GM18507 (cell line): ENCODE measurements around the gene TNC.
"Not testable (repeated sequence)": the region's sequence is repeated elsewhere in the genome, so short reads cannot be mapped to it uniquely, and the experiment has no call there.

Experiments
- DNase-seq: peaks from one replicate; pipeline ENCODE4 v3.0.0; 2011; ENCODE audit warnings: low read depth; ENCODE audit not compliant: insufficient read length; ENCODE audit errors: extremely low spot score
- FAIRE-seq: peaks from 2 replicates; lab custom pipeline; 2011; peaks lifted over from hg19 to GRCh38; lab: Jason Lieb, UNC

The TNC gene

GRCh38 chr9:115137526-115137925 is 19.6 kb upstream of the TNC start:
- FAIRE-seq: no peak
- no peak for DNase-seq

DNA sequence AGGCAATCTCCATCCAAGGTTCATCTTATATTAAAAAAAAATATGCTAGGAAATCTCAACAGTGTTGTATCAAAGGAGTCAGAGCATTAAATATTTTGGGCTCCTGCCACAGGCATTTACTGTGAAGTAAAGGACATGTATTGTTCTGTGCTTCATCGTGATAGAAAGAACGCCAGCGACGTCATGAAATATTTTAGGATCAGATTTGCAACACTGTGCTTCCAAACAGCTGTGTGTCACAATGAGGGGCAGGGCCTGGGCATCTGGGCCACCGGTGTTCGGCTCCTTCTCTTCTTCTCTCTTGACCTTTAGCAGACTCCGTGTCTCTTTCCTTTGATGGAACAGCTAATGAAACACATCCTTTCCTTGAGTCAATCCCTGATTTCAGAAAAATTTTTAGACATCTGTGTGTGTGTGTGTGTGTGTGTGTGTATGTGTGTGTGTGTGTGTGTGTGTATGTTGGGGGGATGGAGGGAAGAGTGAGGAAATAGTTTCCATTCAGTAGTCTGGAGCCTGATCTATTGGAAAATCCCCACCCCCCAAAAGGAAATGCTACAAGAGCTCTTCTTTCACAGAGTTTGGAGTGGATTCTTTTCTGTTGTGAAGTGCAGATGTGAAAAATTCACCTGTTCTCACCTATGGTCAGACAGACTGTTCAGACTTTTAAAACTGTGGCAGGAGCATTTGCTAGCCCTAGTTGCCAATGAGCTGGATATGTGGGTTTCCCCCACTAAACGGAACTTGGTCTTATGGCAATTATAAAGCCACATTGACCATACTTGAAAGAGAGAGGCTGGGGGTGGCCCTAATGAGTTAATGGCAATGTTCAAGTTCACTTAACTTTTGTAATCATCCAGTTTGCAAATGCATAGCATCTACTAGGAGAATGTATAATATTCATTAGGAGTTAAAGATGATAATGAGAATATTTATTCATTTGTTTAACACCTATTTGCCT is 18.1 kb upstream of the TNC start:
- FAIRE-seq (no peak), DNase-seq (no peak)

DNA sequence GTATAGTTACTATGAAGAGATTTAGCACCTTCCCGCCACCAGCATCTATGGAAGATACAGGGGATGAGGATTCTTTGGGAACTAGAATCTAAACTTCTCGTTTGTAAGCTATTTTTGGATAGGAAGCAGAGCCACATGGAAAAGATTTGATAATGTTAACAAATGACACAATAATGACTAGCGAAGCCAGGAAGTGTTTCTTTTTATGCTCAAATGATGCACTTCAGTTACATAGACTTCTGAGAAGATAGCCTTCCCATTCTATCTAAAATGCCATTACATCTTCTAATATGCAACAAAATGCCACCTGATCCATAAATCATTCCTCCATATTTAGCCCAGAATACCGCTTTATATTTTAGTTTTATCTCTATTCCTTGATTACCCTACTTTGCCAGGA is 17.0 kb upstream of the TNC start:
- FAIRE-seq: no peak
- no peak for DNase-seq

GRCh38 chr9:115133649-115134048 is 15.7 kb upstream of the TNC start:
- DNase-seq: no peak

DNA sequence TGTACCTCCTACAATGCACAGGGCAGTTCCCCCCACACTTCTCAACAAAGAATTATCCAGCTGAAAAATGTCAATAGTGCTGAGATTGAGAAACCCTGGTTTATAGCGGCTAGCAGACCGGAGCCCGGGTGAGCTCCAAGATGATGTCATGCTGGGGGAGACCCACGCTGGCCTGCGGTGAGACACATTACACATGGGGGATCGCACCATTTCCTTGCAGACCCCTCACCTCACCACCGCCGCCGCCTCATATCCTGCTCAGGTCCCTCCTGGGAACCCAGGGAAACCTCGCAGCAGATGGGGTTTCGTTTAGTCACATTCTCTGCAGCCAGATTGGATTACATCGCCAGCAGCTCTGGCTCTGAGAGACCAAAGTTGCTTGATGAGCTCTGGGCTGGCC is 14.7 kb upstream of the TNC start:
- FAIRE-seq: no peak

More at GRCh38 chr9:115133649-115134048, 15.7 kb upstream of the TNC start:
- no peak for FAIRE-seq

DNA sequence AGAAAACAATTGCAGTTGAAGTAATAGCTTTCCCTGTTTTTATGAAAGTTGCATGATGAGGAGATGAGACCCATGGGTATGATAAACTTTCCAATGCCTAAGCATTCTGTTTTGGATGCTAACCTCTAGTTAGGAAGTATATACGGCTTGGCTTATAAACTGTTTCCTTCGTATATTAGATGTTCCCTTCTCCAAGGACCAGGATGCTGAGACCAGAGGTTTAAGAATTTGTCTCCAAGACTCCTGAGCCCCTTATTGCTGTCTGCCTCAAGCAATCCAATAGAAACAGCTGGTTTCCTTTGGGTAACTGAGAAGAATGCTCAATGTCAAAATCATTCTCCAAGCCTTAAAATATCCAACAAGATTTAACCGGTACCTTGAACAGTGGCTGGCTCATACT is 12.2 kb upstream of the TNC start:
- FAIRE-seq: no peak
- DNase-seq: no peak

More for the DNA sequence above, 14.7 kb upstream of the TNC start:
- DNase-seq: no peak

- not testable (repeated sequence) for FAIRE-seq, DNase-seq
Observed at GRCh38 chr9:115128726-115129125, 10.8 kb upstream of the TNC start.

DNA sequence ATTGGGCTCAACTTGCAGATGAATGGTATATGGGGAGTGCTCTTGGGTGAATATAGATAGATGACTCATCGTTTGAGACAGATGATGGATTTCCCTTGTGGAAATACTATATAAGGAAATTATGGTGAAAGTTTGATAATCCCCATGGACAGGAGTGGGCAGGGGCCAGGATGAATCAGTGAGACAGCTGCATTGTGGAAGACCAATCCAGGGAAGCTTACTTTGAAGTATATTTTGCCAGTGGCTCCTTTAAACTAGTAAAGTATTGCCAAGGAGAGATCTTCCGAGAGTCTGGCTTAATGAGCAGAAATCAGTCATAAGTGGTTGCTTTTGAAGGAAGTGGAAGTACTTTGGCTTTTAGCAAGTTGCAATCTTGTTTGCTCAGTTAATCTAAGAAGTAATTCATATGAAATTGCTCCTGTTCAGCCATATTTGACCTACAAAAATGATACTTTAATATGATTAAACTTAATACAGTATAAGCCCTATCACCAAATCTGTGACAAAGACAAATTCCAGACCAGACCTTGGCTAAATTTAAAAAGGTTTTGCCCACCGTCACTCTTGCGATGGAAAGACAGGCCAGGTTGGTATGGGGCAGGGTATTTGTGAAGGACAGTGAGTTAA is 9.3 kb upstream of the TNC start:
- FAIRE-seq: no peak
- DNase-seq: no peak

DNA sequence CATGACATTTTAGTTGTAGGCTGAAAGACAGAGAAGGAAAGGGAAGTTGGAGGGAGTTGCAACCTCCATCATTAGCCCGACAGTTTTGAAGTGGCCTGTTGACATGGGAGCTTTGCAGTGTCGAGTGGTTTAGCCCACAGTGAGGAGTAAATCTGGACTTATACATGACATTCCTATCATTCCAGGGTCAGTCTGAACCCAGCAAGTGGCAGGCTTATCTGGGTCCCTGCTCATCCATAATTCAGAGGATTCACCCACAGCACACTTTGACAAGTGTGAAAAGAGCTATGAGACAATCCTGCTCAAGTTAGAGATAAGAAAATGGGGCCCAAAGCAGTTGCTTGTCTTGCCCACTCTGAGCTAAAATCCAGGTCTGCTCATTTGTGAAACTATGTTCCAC is 8.4 kb upstream of the TNC start:
- DNase-seq (no peak), FAIRE-seq (no peak)

DNA sequence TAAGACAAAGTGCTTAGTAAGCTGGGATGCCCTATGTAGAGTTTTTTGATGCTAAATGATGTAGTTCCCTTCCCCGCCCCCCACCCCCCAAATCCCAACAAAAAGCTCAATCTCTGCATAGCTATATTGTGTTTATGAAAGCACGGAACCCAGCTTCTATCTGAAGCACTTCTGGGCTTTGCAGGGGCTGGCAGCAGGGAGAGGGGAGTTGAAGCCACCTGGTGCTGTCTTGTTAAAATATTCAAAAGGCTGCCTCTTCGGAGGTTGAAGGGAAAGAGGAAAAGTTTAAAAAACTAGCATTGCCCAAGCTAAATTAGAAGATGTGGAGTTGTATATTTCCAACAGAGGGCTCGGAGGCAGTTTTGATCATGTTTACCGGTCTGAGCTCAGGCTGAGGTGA is 5.0 kb upstream of the TNC start:
- FAIRE-seq: no peak
- DNase-seq: no peak

DNA sequence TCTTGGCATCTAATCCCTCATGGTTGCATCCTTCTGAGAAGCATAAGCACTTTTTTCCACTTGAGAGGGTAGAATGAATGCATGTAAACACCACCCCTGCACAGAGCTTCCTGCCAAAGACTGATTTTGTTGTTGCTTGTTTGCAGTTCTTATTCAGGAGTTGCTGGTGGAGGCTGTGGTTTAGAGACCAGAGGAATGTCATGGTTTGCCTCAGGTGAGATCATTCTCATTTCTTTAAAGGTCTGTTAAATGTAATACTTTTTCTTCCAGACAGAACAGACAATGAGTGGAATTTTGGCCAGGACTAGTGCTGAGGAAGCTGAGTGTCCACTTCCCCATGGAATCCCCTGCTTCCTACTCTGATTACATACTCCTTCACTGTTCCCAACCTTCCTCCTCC is 3.2 kb upstream of the TNC start:
- no peak for DNase-seq
- FAIRE-seq: no peak

DNA sequence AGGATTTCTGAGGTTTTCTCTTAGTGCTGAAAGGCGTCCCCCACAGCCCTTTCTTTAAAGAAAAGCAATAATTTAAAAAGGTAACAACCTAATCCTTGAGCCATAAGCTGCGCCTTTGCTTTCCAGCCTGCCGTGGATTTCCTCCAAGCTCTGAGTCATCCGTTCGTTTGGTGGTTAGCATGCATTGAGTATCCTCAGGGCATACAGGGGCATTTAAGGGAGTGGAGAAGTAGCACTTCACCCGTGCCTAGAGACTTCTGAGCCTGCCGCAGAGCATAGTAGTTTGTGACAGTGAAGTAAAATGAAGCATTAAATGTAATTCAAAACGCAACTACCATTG is 892 bp upstream of the TNC start:
- DNase-seq (no peak), FAIRE-seq (no peak)

- DNase-seq (no peak), FAIRE-seq (no peak)
Observed at GRCh38 chr9:115116421-115117284, 1.3 kb downstream of the TNC start.

DNA sequence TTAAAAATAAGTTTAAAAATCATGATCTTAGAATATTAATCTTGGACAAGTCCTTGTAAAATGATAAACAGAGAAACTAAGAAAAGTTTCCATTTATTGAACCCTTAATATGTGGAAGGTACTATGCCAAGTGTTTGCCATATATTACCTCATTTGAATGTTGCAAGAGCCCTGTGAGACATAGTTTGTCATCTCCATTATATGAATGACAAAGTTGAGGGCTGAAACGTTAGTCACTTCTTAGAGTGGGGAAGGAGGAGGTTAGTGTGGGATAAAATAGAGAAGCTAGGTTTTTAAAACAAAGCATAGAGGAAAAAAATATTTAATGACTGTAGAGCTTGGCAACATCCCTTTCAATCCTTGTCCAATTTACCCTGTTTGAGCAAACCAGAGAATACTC is 2.0 kb downstream of the TNC start:
- no peak for DNase-seq
- no peak for FAIRE-seq

DNA sequence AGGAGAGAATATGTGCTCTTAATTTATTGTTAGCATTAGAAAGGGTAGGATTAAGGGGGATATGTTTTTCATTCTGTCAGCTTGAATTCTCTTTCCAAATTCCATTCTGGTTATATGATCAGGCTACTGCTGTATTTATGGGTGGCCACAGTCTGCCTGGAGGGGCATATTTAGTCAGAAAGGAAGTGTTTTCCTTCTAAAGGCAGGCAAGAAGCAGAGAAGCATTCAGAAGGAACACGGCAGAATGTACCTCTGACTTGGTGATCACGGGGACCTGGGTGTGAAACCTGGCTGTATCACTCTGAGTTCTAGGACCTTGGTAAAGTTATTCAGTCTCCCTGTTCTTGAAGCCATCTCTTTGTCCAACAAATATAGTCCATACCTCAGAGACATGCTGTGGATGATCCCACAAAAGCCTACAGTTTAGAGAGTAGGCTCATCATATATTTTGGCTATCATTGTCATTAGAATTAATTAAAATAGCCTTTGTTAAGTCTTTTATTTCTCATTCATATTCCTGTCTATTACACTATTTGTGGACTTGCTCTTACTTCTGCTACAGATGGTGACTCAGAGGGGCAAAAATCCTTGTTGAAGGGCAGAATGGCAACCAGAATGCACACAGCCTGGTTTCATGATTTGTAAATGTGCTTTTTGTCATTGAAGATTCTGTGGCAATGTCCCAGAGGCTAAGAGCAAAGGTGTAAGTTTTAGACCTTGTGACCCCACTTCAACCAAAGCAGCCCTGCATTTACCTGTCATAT is 2.7 kb downstream of the TNC start:
- DNase-seq: no peak

DNA sequence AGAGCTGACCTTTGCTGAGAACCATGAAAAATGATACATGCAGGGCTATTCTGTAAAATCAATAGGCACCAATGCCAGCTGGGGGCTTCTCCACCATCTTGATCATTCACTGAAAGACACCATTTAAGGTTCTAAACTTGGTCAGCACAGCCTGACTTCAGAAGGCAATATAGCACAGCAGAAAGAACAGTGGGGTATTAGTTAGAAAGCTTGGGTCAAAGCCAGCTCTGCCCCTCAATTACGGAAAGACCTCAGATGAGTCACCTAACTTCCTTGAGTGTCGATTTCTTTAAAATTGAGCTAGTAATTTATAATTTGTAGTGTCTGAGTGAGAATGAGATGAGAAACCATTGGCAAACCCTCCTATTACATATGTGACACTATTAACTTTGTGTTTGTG is 3.4 kb downstream of the TNC start:
- DNase-seq: no peak
- FAIRE-seq: no peak

More for the DNA sequence above, 2.7 kb downstream of the TNC start:
- no peak for FAIRE-seq

GRCh38 chr9:115114084-115114483 is 3.9 kb downstream of the TNC start:
- no peak for FAIRE-seq
- DNase-seq: no peak

GRCh38 chr9:115111874-115112273 is 6.1 kb downstream of the TNC start:
- FAIRE-seq (no peak), DNase-seq (no peak)

- no peak for DNase-seq
- FAIRE-seq: no peak
Observed at GRCh38 chr9:115109486-115109885, 8.5 kb downstream of the TNC start.
